Mesenchymal stem cell (in vitro differentiated cells and primary cell): ENCODE measurements around the gene CD44.
A peak's percentile ranks its signal among the peaks of the same experiment; 100 is the strongest.

Experiments
- DNase-seq: peaks from one replicate; pipeline ENCODE4 v3.0.0-alpha.2; 2013
- H2AFZ ChIP-seq: one replicate; pipeline ENCODE4 v1.6.1; 2013; ENCODE audit warnings: low read depth, mild to moderate bottlenecking, control low read depth, inconsistent platforms, low read length, moderate library complexity
- H2AK5ac ChIP-seq: 2 replicates; pipeline ENCODE4 v1.6.1; 2013; ENCODE audit warnings: low read length, moderate library complexity, mild to moderate bottlenecking, inconsistent platforms; ENCODE audit not compliant: severe bottlenecking
- H2BK120ac ChIP-seq: one replicate; pipeline ENCODE4 v1.6.1; 2013; ENCODE audit warnings: low read depth, mild to moderate bottlenecking, inconsistent platforms, low read length, moderate library complexity
- H2BK12ac ChIP-seq, 2 experiments: one replicate each; pipeline ENCODE4 v1.6.1; 2013; ENCODE audit warnings: inconsistent platforms in 2 of 2, low read length in 2 of 2, mild to moderate bottlenecking in 2 of 2, moderate library complexity in 2 of 2, control low read depth in 1 of 2
- H2BK15ac ChIP-seq: one replicate; pipeline ENCODE4 v1.6.1; 2013; ENCODE audit warnings: mild to moderate bottlenecking, low read depth, inconsistent platforms; ENCODE audit not compliant: poor library complexity, severe bottlenecking
- H2BK5ac ChIP-seq: 2 replicates; pipeline ENCODE4 v1.6.1; 2013; ENCODE audit warnings: low read depth, mild to moderate bottlenecking, low read length, control low read depth, inconsistent platforms; ENCODE audit not compliant: poor library complexity, severe bottlenecking
- H3K14ac ChIP-seq, 2 experiments: one replicate each; pipeline ENCODE4 v1.6.1; 2013; ENCODE audit warnings: inconsistent platforms in 2 of 2, low read length in 2 of 2, control low read depth in 1 of 2, mild to moderate bottlenecking in 1 of 2, moderate library complexity in 1 of 2
- H3K18ac ChIP-seq, 2 experiments: one replicate each; pipeline ENCODE4 v1.6.1; 2013; ENCODE audit warnings: inconsistent platforms in 2 of 2, low read length in 2 of 2, control low read depth in 1 of 2, low read depth in 1 of 2, mild to moderate bottlenecking in 1 of 2
- H3K23ac ChIP-seq, 2 experiments: one replicate each; pipeline ENCODE4 v1.6.1; 2013; ENCODE audit warnings: inconsistent platforms in 2 of 2, low read length in 2 of 2, mild to moderate bottlenecking in 2 of 2, moderate library complexity in 2 of 2, control low read depth in 1 of 2
- H3K27ac ChIP-seq: 2 replicates; pipeline ENCODE4 v1.5.1; 2013; ENCODE audit warnings: mild to moderate bottlenecking, moderate library complexity, low read length, control low read depth, inconsistent platforms; ENCODE audit not compliant: poor library complexity, severe bottlenecking
- H3K27me3 ChIP-seq, 2 experiments: 2 replicates each; pipeline versions ENCODE4 v1.6.1 to v1.7.0; 2013; ENCODE audit warnings: low read length in 2 of 2, mild to moderate bottlenecking in 2 of 2, moderate library complexity in 2 of 2, control low read depth in 1 of 2, inconsistent platforms in 1 of 2; ENCODE audit not compliant: control insufficient read depth in 1 of 2, insufficient read depth in 1 of 2
- H3K36me3 ChIP-seq, 2 experiments: 2 replicates each; pipeline versions ENCODE4 v1.6.1 to v1.7.0; 2013; ENCODE audit warnings: low read length in 2 of 2, control low read depth in 1 of 2, inconsistent platforms in 1 of 2, low read depth in 1 of 2, mild to moderate bottlenecking in 1 of 2; ENCODE audit not compliant: insufficient read depth in 2 of 2, control insufficient read depth in 1 of 2
- H3K4ac ChIP-seq, 2 experiments: one replicate each; pipeline ENCODE4 v1.6.1; 2013; ENCODE audit warnings: inconsistent platforms in 2 of 2, low read length in 2 of 2, mild to moderate bottlenecking in 2 of 2, moderate library complexity in 2 of 2, control low read depth in 1 of 2, low read depth in 1 of 2
- H3K4me1 ChIP-seq: 2 replicates; pipeline ENCODE4 v1.6.1; 2013; ENCODE audit warnings: low read depth, low read length, control low read depth; ENCODE audit not compliant: control insufficient read depth, insufficient read depth
- H3K4me2 ChIP-seq: 2 replicates; pipeline ENCODE4 v1.6.1; 2013; ENCODE audit warnings: low read length, mild to moderate bottlenecking, inconsistent platforms; ENCODE audit not compliant: poor library complexity, severe bottlenecking
- H3K4me3 ChIP-seq, 2 experiments: 2 replicates each; pipeline versions ENCODE4 v1.5.1 to v1.7.0; 2013; ENCODE audit warnings: low read length in 2 of 2, mild to moderate bottlenecking in 2 of 2, control low read depth in 1 of 2, low read depth in 1 of 2; ENCODE audit not compliant: insufficient read depth in 1 of 2
- H3K79me1 ChIP-seq: replicated peaks from 2 replicates; pipeline ENCODE4 v1.6.1; 2013; ENCODE audit warnings: mild to moderate bottlenecking, control low read depth, low read length, inconsistent platforms; ENCODE audit not compliant: poor library complexity, severe bottlenecking
- H3K9ac ChIP-seq: 2 replicates; pipeline ENCODE4 v1.7.0; 2013; ENCODE audit warnings: mild to moderate bottlenecking, low read length, moderate library complexity
- H3K9me3 ChIP-seq: 2 replicates; pipeline ENCODE4 v1.7.0; 2013; ENCODE audit warnings: mild to moderate bottlenecking, low read length; ENCODE audit not compliant: control insufficient read depth
- H4K8ac ChIP-seq: one replicate; pipeline ENCODE4 v1.6.1; 2013; ENCODE audit warnings: inconsistent platforms, mild to moderate bottlenecking, low read length, moderate library complexity
- H4K91ac ChIP-seq: one replicate; pipeline ENCODE4 v1.6.1; 2013; ENCODE audit warnings: mild to moderate bottlenecking, low read length, inconsistent platforms
- WGBS: methylation state at CpG from one replicate; pipeline ENCODE4 v1.1.7; 2013; ENCODE audit warnings: mixed read lengths; 5-methylcytosine and 5-hydroxymethylcytosine counted together

The CD44 gene

DNA sequence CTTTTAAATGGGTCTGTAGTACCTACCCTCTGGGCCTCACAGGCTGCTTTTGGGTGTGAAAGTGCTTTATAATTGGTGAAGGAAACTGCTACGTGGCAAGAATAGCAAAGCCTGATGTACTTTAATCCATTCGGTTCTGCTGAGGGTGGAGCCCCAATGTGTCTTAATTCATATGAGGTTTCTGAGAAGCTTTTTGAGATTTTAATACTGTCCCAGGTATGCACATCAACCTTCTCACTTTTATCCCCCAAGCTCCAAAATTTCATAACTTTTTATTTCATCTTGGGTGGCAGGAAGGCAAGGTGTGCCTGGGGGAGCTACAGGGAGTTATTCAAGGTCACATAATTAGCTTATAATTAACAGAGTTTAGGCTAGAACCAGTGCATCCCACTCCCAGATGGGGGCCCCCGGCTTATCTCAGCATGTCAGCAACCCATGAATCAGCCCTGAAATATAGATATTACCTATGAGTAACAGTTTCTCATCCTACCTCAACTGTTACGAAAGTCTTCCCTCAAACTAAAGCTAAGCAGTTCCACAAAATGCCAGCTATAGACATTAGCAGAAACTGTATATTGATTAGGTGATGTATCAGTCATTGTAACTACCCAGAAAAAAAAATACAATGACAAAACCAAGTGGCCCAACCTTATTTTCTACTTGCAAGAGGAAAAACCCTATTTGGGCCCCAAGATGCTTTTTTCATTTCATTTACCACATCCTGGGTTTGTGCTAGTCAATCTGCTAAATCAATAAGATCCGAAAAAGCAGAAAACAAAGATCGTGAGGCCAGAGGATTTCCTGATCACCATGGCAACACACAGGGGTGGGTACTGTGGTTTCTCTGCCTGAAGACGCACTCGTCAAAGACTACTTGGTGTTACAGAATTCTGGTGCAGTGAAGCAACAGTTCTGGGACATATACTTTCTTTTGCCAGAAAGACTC, 26.7 kb downstream of the CD44 start:
- peak overlapping the region; percentile 37 for H4K91ac ChIP-seq
- H3K18ac ChIP-seq, result peak overlapping the region; percentile 78 to 85
- no peaks in the 10 kb centered on the region for H3K27me3 ChIP-seq
- no peak overlapping the region for H2BK15ac ChIP-seq
- no peak overlapping the region for H2AFZ ChIP-seq
- no peaks in the 10 kb centered on the region for H3K9me3 ChIP-seq
- no peak overlapping the region for H4K8ac ChIP-seq
- peak overlapping the region in 1 of 2 experiments; percentile 40 for H3K4ac ChIP-seq
- H3K23ac ChIP-seq, result no peak overlapping the region
- peak overlapping the region; percentile 42 for H2BK120ac ChIP-seq
- peak overlapping the region in 1 of 2 experiments; percentile 22 for H3K4me3 ChIP-seq
- 50% methylated on average over 5 of the region's 8 CpGs for WGBS
- H3K4me2 ChIP-seq, result peak overlapping the region; percentile 27
- peaks cover 26% of the 10 kb centered on the region for H3K4me1 ChIP-seq
- peak overlapping the region; percentile 90 for H3K9ac ChIP-seq
- H2BK12ac ChIP-seq, result peak overlapping the region; percentile 78 to 86
- H3K79me1 ChIP-seq, result no peaks in the 10 kb centered on the region
- H3K27ac ChIP-seq, result peak overlapping the region; percentile 82
- H2BK5ac ChIP-seq, result peak overlapping the region; percentile 60
- H3K14ac ChIP-seq, result no peak overlapping the region
- H2AK5ac ChIP-seq, result peak overlapping the region; percentile 77
- DNase-seq, result peak; percentile 86
- H3K36me3 ChIP-seq, result peaks cover 0 to 66% of the 10 kb centered on the region in 2 experiments

DNA sequence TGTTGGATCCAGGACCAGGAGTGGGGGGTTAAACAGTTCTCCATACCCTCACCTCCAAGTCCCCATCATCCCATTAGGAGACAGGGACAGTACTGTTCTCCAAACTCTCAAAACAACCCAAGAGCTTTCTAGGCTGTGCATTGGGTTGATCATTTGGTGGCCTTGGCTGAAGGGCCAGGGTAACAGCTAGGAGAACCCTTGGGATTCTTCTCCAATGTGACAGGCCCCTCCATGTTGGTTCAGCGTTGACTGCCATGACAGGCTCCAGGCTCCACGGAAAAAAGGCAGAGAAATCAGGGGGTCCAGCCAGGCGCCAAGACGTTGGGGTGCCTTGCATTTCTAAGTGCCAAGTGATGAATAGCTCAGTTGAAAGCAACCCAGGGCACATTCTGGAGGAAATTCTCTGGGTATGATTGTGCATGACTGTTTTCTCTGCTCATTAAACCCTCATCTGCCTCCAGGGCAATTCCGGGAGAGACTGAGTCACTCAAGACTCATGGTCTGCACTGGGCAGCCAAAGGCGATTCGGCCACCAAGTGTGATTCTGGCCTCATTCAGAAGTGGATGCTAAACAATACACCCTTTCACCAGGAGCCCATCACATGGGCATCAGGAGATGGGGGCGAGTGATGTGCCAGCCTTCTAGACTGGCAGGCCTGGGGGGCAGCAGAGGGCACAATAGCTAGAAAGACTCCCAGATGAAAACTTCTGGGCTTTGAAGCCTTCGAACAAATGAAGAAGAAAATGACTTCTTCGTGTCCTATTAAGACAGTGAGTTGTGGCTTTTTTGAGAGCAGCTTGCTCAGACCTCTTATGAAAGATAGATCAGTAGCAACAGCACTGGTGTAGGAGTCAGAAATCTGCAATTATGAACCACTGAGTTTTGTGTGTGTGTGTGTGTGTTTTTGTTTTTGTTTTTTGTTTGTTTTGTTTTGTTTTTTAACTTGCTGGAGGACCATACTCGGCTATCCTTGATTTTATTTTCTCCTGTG, 27.7 kb downstream of the CD44 start:
- WGBS, result 44% methylated on average over 11 of the region's 11 CpGs

DNA sequence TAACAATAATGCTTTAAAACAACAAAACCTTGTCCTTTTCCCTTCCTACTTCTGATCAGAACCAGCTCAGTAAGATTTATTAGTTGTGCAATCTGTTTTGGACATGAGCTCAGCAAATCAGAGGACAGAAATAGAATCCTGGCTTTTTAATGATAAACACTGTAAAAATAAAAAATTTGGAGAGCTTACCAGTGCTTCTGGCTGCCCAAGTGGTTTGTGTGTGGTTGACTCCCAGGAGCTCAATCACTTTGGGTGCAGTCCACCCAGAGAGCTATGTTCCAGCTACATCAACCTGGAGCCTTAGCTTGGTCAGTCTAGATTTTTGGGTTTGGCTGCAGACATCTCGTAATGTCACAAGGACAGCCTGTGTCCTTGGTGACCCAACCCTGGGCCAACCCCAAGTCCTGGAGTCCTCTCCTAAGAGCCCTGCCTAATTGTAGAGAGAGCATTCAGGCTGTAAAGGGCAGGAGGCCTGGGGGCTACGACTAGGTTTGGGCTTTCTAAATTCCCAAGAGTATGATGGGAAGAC, 28.5 kb downstream of the CD44 start:
- peaks cover 23% of the 10 kb centered on the region for H3K4me1 ChIP-seq
- H3K9ac ChIP-seq, result peak overlapping the region; percentile 90
- 84% methylated on average over 2 of the region's 2 CpGs for WGBS
- peak overlapping the region; percentile 1 for H4K8ac ChIP-seq
- H2BK15ac ChIP-seq, result no peak overlapping the region
- H3K36me3 ChIP-seq, result peaks cover 0 to 63% of the 10 kb centered on the region in 2 experiments
- no peak overlapping the region for H3K14ac ChIP-seq
- DNase-seq, result no peak
- H2BK120ac ChIP-seq, result no peak overlapping the region
- peak overlapping the region in 1 of 2 experiments; percentile 28 for H3K23ac ChIP-seq
- peak overlapping the region; percentile 71 for H2AK5ac ChIP-seq
- H3K4me2 ChIP-seq, result no peak overlapping the region
- H2BK5ac ChIP-seq, result peak overlapping the region; percentile 48
- H3K79me1 ChIP-seq, result no peaks in the 10 kb centered on the region
- no peaks in the 10 kb centered on the region for H3K27me3 ChIP-seq
- H3K27ac ChIP-seq, result peak overlapping the region; percentile 82
- peak overlapping the region in 1 of 2 experiments; percentile 93 for H2BK12ac ChIP-seq
- no peaks in the 10 kb centered on the region for H3K9me3 ChIP-seq
- peak overlapping the region; percentile 10 to 13 for H3K4ac ChIP-seq
- no peak overlapping the region for H4K91ac ChIP-seq
- peak overlapping the region; percentile 4 to 61 for H3K18ac ChIP-seq
- H3K4me3 ChIP-seq, result peak overlapping the region in 1 of 2 experiments; percentile 2
- no peak overlapping the region for H2AFZ ChIP-seq

More for the DNA sequence above, 27.7 kb downstream of the CD44 start:
- H3K18ac ChIP-seq, result peak overlapping the region; percentile 61 to 75
- peaks cover 0 to 63% of the 10 kb centered on the region in 2 experiments for H3K36me3 ChIP-seq
- peak overlapping the region; percentile 41 to 59 for H2BK12ac ChIP-seq
- H3K23ac ChIP-seq, result no peak overlapping the region
- H3K4me2 ChIP-seq, result peak overlapping the region; percentile 27
- peak overlapping the region in 1 of 2 experiments; percentile 22 for H3K4me3 ChIP-seq
- H3K27ac ChIP-seq, result peak overlapping the region; percentile 82
- H2BK5ac ChIP-seq, result peak overlapping the region; percentile 60
- H3K4me1 ChIP-seq, result peaks cover 23% of the 10 kb centered on the region
- H3K79me1 ChIP-seq, result no peaks in the 10 kb centered on the region
- H3K9me3 ChIP-seq, result no peaks in the 10 kb centered on the region
- peak; percentile 89 for DNase-seq
- H2AK5ac ChIP-seq, result peak overlapping the region; percentile 77
- peak overlapping the region in 1 of 2 experiments; percentile 40 for H3K4ac ChIP-seq
- H2BK15ac ChIP-seq, result no peak overlapping the region
- H2BK120ac ChIP-seq, result no peak overlapping the region
- H4K8ac ChIP-seq, result peak overlapping the region; percentile 47
- H3K9ac ChIP-seq, result peak overlapping the region; percentile 90
- no peak overlapping the region for H3K14ac ChIP-seq
- H2AFZ ChIP-seq, result no peak overlapping the region
- no peaks in the 10 kb centered on the region for H3K27me3 ChIP-seq
- H4K91ac ChIP-seq, result peak overlapping the region; percentile 37
